IPS DF 19.7 (cell line): Measurements from ENCODE around the gene EXO5.
A peak's percentile ranks its signal among the peaks of the same experiment; 100 is the strongest.
"Not testable (repeated sequence)": the region's sequence is repeated elsewhere in the genome, so short reads cannot be mapped to it uniquely, and the experiment has no call there.

Source experiments
- DNase-seq: peaks from one replicate; pipeline ENCODE4 v3.0.0-alpha.2; 2013; ENCODE audit warnings: low read depth, low spot score

Gene EXO5

GRCh38 chr1:40508375-40509341 lies at the start of gene EXO5:
Gene EXO5, plus strand, starts transcription at chr1:40508767. Its CDS starts 5,778 bp downstream, at chr1:40514545.
- no peak for DNase-seq

DNA sequence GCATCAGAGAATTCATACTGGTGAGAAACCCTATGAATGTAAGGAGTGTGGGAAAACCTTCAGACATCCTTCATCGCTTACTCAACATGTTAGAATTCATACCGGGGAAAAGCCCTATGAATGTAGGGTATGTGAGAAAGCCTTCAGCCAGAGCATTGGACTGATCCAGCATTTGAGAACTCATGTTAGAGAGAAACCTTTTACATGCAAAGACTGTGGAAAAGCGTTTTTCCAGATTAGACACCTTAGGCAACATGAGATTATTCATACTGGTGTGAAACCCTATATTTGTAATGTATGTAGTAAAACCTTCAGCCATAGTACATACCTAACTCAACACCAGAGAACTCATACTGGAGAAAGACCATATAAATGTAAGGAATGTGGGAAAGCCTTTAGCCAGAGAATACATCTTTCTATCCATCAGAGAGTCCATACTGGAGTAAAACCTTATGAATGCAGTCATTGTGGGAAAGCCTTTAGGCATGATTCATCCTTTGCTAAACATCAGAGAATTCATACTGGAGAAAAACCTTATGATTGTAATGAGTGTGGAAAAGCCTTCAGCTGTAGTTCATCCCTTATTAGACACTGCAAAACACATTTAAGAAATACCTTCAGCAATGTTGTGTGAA lies 45.5 kb upstream of the EXO5 start:
- DNase-seq: no peak

DNA sequence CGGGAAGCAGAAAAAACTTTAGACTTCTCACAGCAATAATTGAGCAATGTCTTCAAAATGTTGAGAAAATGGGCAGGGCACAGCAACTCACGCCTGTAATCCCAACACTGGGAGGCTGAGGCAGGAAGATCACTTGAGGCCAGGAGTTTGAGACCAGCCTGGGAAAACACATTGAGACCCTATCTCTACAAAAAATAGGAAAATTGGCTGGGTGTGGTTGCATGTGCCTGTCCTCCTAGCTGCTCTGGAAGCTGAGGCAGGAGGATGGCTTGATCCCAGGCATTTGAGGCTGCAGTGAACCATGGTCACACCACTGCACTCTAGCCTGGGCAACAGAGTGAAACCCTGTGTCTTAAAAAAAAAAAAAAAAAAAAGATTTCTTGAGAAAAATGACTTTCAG lies 39.2 kb upstream of the EXO5 start:
- no peak for DNase-seq

- DNase-seq: no peak
Measured at GRCh38 chr1:40475268-40475667, 33.3 kb upstream of the EXO5 start.

GRCh38 chr1:40476924-40477677 lies 31.5 kb upstream of the EXO5 start, which contains the start of gene ZFP69:
Gene ZFP69, plus strand, starts transcription at chr1:40477290. Its CDS starts 2,072 bp downstream, at chr1:40479362.
- DNase-seq: no peak

DNA sequence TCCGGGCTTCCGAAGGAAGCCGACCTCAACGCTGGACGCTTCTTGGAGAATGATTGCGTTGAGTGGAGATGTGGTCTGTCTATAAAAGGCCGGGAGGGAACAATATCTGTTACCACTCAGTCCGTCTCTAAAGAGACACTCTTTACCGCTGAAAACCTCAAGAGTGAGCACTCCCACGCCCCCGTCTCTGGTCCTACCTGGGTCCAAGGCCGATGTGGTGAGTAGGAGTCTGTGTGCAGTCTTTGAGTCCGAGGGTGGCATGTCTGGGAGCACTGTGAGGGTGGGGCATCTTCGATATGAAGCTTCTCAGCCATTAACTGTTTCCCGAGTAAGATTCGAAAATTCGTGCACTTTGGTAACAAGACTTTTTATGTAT lies 30.9 kb upstream of the EXO5 start:
- DNase-seq: no peak

GRCh38 chr1:40478276-40478675 lies 30.3 kb upstream of the EXO5 start:
- no peak for DNase-seq

GRCh38 chr1:40479156-40479555 lies 29.4 kb upstream of the EXO5 start:
- DNase-seq: no peak

DNA sequence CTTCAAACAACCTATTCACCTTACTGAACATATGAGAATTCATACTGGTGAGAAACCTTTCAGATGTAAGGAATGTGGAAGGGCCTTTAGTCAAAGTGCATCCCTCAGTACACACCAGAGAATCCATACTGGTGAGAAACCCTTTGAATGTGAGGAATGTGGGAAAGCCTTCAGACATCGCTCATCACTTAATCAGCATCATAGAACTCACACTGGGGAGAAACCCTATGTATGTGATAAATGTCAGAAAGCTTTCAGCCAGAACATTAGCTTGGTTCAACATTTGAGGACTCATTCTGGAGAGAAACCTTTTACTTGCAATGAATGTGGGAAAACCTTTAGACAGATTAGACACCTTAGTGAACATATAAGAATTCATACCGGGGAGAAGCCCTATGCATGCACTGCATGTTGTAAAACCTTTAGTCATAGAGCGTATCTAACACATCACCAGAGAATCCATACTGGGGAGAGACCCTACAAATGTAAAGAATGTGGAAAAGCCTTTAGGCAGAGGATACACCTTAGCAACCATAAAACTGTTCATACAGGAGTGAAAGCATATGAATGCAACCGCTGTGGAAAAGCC lies 13.2 kb upstream of the EXO5 start:
- no peak for DNase-seq

GRCh38 chr1:40502651-40503050 lies 5.9 kb upstream of the EXO5 start:
- DNase-seq: not testable (repeated sequence)

- DNase-seq: no peak
Measured at GRCh38 chr1:40507973-40508372, 594 bp upstream of the EXO5 start.

DNA sequence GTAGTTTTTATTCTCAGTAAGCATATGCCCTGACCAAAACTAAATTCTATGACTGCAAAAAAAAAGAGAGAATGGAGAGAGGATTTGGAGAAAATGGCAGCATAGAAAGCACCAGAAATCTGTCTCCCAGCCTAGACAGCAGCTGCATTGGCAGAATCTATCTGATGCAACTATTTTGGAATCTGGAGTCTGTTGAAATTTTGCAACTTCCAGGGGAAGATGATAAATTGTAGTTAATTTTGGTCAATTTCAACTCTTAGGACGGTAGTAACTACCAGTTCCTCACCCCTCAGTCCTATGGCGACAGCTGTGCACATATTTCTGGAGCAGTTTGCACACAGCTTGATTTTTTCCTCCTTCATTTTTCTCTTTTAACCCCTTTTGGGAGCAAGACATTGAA lies 10.9 kb downstream of the EXO5 start:
- no peak for DNase-seq

DNA sequence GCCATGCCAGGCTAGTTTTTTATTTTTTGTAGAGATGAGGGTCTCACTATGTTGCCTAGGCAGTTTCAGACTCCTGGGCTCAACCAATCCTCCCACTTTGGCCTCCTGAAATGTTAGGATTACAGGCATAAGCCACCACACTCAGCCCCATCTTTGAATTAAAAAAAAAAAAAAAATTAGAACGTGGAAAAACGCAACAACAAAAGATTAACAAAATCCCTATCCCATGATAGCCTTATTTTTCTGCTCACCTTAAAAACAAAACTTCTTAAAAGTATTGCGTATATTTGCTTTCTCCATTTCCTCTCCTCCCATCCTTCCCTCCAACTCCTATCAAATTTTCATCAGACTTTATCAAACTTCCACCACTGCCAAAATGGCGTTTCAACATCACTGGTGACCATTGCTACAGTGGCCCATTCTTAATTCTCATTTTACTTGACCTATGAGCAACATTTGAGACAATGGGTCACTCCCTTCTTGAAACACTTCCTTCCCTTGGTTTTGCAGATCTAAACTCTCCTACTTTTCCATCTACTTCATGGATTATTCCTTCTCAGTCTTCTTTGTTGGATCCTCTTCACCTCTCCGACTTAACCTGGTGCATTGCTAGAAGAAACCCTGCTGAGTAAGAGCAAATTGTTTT lies 22.3 kb downstream of the EXO5 start:
- DNase-seq: no peak

- peak; percentile 94 for DNase-seq
Measured at GRCh38 chr1:40531381-40532061, 23.0 kb downstream of the EXO5 start, which contains the start of gene ZNF684. Gene ZNF684, plus strand, starts transcription at chr1:40531637. Its CDS starts 1,530 bp downstream, at chr1:40533167.

DNA sequence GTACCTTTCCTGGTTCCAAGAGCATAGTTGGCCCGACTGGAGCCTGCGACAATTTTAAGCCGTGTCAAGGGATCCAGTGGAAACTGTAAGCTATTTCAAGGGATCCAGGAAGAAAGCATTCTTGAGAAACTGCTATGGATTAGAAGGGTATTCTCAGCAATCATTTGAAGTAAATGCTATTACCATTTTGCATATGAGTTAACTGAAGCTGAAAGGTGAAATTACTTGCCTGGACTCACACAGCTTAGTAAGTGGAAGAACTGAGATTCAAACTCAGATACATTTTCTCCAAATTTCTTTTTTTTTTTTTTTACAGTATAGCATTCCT lies 23.5 kb downstream of the EXO5 start:
- DNase-seq: no peak

DNA sequence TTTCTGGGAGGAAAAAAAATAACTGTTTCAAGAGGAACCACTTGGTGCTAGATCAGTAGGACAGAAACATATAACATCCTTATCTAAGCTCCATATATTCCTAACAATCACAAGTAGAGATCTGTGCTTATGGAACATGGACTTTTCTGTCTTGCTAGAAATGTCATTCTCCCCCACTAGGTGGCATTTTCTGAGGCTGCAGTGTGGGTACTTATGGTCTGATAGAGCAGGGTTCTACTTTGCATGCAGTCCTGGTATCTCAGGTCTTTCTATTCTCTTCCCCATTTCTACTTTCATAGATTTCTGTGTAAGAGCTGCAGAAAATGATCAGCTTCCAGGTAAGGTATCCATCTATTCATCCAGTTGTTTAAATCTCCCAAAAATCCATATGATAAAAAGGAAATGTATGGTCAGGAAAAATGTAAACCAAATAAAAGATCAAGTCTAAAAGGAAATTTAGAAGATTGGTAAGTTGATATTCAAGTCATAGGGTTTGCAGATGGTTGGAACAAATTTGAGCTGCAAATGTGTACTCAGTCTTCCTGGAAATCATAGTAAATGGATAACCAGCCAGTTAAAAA lies 24.4 kb downstream of the EXO5 start:
- DNase-seq: no peak

DNA sequence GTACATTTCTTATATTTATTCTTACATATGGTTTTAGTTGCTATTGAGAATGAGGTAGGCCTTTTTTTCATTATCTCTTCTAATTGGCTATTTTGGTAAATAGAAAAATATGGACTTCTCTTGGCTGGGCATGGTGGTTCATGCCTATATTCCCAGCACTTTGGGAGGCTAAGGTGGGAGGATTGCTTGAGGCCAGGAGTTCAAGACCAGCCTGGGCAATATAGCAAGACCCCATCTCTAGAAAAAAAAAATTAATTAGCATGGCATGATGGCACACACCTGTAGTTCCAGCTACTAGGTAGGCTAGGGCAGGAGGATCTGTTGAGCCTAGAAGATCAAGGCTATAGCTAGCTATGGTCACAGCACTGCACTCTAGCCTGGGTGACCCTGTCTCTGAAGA lies 26.0 kb downstream of the EXO5 start:
- DNase-seq: no peak

DNA sequence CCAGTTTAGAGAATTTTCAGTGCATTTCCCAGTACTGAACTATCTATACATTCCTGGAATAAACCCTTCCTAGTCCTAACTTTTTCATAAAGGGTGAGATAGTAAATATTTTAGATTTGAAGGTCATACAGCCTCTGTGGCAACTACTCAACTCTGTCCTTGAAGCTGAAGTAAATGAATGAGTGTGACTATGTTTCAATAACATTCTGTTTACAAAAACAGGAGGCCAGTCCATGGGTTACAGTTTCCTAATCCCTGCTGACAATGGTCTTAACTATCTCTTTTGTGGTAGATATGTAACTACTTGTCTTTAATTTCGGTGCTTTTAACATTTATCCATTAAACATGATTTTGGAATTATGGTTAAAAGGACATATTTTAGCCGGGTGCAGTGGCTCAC lies 27.2 kb downstream of the EXO5 start:
- DNase-seq: no peak

- DNase-seq: no peak
Measured at GRCh38 chr1:40539338-40539737, 30.8 kb downstream of the EXO5 start.

DNA sequence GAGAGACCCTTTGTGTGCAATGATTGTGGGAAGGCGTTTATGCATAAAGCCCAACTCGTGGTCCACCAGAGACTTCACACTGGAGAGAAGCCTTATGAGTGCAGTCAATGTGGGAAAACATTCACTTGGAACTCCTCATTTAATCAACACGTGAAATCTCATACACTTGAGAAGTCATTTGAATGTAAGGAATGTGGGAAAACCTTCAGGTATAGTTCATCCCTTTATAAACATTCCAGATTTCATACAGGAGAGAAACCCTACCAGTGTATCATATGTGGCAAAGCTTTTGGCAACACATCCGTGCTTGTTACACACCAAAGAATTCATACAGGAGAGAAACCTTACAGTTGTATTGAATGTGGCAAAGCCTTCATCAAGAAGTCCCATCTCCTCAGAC lies 38.4 kb downstream of the EXO5 start:
- DNase-seq: no peak
